Measurements from ENCODE around the gene HTR6.
A peak's percentile ranks its signal among the peaks of the same experiment; 100 is the strongest.
"Not testable (repeated sequence)": the region's sequence is repeated elsewhere in the genome, so short reads cannot be mapped to it uniquely, and the experiment has no call there.

Gene HTR6

DNA sequence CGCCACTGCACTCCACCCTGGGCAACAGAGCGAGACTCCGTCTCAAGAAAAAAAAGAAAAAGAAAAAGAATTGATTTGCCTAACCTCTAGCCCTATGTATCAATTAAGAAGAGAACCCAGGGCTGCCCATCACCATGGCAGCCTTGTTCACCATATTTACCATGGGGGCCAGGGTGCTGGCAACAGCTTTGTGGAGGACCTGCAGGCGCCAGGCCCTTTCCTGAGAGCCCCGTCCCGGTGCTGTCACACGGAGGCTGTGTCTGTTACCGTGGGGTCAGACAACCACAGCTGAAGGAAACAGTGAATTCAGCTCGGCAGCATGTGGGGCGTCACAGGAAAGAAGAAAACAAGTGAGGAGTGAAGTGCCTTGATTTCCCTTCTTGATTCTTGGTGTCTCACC, 27.1 kb upstream of the HTR6 start:
- no peak for DNase-seq (ENCODE audit: low read depth in 1 of 2, low spot score in 1 of 2)

DNA sequence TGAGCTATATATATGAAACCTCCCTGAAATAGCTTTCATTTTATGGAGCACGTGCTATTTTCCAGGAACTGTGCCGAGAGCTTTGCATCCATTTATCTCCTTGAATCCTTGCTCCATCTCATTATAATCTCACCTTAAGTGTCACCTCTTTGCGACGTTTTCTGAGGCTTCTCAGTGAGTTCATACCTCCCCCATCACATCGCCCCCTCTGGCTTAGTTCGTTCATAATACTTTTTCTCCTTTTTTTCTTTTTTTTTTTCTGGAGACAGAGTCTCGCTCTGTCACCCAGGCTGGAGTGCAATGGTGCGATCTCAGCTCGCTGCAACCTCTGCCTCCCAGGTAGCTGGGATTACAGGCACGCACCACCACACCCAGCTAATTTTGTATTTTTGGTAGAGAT, 25.4 kb upstream of the HTR6 start:
- DNase-seq (ENCODE audit: low read depth in 1 of 2, low spot score in 1 of 2): not testable (repeated sequence)

DNA sequence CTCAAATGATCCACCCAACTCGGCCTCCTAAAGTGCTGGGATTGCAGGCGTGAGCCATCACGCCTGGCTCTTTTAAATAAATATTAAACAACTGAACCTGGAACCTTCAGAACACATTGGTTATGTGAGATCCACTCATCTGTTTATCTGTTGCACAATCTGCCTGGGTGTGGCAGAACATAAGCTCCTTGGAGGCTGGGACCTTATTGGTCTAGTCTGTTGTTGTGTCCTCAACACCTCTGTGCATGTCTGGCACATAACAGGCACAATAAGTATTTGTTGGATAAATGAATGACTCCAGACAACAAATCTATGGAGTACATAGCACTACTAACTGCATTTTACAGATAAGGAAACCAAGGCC, 24.7 kb upstream of the HTR6 start:
- no peak for DNase-seq (ENCODE audit: low read depth in 1 of 2, low spot score in 1 of 2)

DNA sequence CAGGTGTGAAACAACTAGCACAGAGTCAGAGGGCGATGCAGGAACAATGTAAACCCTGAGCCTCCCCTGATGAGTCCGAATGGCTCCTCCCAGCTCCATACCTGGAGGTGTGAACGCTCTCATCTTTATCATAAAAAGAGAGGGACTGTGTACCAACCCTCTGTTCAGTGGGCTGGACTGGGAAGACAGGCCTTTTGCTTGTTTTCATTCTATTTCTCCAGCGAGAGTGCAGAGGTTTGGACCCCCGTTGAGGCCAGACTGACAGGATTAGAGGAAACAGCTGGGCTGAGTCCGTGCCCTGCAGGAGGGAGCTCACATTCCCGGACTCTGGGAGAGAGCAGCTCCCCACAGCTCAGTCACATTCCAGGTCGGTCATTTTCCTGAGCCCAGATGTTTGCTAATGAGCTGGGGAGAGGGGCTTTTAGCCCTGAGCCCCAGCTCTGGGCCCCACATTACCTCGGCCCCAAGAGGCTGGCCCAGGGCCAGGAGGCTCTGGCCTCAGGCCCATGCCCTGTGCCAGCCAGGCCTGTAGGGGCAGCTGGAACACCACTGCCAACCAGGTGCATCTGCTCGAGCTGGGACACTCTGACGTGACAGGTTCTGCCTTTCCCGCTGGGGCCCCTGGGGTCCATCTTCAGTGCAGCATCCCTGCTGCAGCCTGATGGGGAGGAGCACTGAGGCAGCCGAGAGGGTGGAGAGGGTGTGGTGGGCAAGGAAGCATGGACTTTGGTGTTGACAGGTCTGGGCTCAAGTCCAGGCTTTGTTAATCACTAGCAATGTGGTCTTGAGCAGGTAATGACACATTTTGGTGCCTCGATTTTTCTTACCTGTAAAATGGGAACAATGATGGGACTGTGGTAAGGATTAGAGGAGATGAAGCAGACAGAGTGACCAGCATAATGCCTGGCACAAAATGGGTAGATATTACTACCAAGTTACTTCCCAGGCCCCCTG, 24.0 kb upstream of the HTR6 start:
- DNase-seq (ENCODE audit: low read depth in 1 of 2, low spot score in 1 of 2): no peak

DNA sequence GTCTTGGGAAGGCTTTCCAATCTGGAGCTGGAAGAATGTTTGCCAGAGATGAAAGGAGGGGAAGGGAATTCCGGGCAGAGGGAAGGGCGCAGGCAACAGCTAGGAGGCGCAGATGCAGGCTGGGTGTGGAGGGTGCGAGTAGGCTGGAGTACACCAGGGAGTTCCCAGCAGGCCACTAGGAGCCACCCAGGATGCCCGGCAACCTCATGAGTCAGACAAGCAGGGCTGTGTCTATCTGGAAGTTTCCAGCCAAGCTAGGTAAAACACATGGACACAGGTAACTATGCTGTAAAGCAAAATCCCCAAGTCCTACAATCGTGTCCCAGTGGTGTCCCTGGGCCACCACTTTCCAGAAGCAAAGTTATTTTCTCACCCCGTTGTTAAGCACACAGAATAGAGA, 21.6 kb upstream of the HTR6 start:
- no peak for DNase-seq (ENCODE audit: low read depth in 1 of 2, low spot score in 1 of 2)

DNA sequence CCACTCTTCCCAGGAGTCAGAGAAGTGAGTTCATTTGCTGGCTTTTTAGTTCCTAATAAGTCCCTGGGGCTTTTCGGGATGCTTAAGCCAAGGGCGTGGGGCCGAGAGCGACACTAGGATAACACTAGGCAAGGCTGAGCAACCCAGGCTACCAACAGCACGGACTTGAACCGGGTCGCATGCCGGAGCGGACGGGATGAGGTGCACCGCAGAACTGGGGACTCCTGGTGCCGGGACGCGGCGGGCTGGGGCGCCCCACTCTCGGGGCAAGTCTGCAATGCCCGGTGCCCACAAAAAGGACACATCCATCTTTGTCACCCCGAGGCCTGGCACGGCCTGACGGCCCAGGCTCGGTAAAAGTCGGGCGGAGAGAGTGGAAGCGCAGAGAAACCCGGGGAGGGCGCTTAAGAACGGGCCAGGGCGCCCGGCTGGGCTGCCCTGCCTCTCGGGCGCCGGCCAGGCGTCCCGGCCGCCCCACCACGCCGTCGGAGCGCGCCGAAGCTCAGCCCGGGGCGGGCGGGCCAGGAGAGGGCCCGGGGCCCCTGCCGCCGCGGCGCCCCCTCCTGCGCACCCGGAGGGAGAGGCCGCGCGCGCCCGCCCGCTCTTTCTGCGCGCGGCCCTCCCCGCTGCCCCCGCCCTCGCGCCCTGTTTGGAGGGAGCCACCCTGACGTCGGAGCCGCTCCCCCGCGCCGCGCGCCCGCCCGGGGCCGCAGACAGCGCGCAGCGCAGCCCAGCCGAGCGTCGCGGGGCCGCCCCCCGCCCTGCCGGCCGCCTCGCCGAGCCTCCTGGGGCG, 20.9 kb upstream of the HTR6 start, which contains the start of gene NBL1:
NBL1 (plus strand) TSS at position 710 of the 793 bp plus-strand sequence. CDS start 10,720 bp downstream, outside the sequence.
- peak; percentile 45 to 64 for DNase-seq (ENCODE audit: low read depth in 1 of 2, low spot score in 1 of 2)

DNA sequence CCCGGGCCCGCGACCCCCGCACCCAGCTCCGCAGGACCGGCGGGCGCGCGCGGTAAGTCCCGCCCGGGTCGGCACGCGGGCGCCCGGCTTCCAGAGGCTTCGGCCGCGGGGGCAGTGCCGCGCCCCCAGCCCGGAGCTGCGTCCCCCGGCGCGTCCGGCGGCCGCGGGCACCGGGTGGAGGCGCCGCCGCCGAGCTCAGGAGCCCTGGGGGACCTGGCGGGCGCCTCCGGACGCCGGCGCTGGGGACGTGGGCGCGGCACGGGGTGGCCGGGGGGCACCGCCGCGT, 20.3 kb upstream of the HTR6 start:
- no peak for DNase-seq (ENCODE audit: low read depth in 1 of 2, low spot score in 1 of 2)

DNA sequence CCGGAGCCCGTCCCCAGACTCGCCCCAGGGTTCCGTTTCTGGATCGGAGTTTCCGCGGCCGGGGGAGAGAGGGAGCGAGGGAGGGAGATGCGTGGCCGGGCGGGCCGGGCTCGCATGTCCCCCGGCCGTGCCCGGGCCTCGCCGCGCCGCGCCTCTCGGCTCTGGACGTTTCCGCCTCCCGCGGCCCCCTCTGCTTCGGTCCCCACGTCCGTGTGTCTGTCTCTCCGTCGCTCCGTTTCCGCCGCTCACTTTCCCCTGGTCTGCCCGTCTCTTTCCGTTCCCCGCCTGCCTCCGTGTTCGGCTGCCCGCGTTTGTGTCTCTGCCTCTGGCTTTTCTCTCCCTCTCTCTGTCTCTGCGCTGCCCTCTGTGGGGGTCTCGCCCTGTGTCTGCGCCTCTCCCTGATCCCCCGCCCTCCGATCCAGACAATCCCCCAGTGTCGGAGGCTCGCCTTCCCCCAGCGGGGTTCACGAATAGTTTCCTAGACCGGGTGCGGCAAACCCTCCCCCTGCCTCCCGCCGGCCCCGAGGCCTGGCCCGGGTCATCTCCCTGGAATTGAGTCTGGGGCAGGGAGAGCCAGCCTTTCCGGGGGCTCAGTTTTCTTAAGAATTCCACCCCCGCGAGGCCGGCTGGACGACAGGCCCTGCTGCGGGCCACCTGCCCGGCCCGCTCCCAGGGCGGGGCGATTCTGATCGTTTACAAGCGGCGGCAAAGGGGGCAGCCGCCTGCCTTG, 19.8 kb upstream of the HTR6 start:
- peak in 1 of 2 donors; percentile 31 for DNase-seq (ENCODE audit: low read depth in 1 of 2, low spot score in 1 of 2)

DNA sequence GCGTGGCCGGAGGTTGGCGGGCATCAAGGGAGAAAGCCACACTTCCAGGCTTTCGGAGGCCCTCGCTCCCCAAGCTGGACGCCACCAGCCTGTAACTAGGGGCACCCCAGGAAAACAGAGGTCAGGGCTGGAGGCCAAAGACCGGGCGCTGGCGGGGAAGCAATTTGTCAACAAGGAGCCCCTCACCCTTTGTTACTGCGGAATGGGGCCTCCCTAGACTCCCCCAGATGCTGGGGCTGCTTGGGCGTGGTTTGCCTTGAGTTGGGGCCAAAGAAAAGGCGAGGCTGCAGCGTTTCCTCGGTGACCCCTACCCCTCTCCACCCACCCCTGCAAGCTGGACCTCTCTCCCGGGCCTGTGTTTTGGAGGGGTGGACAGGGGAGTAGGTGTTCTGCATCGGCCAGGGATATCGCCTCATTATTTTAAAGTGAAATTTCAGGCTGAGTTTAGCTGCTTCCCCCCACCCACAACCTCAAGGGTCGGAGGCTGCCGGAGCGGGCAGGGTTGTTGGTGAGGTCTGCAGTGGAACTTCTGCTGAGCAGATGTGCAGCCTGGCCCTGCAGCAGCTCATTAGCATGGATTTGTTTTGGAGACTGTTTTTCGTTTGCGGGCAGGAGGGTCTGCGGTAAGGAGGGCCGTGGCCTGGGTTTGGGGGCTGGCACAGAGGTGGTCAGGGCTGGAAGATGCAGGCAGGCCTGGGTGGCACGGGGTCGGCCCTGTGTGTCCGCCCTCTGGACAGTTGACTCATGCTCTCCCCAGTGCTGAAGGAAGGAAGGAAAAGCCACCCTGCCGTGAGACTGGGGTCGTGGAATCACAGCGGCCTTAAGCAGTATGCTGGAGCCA, 19.0 kb upstream of the HTR6 start:
- DNase-seq (ENCODE audit: low read depth in 1 of 2, low spot score in 1 of 2): no peak

DNA sequence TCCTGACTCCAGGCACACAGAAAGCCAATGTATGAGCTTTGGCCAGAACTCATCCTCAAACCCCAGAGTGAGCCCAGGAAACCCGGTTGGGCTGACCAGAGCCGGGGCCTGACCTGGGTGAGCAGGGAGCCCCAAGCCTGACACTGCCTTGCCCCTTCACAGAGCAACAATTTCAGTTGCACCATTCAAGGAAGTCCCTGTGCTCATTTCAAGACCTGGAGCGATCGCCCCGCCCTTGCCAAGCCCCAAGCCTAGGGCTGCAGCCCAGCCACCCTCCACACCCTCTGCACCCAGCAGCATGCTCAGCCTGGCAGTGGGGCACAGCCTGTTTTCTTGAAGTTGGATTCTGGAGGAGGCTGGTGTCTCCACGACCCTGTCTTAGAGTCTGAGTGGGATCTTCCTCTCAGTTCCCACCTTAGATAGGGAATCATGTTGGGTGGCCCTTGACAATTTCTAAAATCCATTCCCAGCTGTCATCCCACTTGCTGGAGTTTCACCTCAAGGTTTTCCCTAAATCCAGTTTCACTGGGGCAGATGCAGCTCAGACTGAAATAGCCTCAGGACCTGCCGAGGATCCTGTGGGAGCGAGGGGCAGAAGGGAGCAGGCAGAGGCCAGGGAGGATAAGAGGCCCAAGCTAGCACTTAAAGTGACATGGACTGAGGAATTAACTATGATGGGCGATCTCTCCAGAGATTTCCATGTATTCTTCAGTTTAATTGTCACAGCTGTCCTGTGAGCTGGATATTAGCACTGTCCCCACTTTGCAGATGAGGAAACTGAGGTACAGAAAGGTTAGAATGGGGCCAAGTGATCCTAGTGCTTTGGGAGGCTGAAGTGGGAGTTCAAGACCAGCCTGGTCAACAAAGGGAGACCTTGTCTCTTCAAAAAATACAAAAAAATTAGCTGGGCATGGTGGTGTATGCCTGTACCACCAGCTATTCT, 18.0 kb upstream of the HTR6 start:
- DNase-seq (ENCODE audit: low read depth in 1 of 2, low spot score in 1 of 2): no peak

DNA sequence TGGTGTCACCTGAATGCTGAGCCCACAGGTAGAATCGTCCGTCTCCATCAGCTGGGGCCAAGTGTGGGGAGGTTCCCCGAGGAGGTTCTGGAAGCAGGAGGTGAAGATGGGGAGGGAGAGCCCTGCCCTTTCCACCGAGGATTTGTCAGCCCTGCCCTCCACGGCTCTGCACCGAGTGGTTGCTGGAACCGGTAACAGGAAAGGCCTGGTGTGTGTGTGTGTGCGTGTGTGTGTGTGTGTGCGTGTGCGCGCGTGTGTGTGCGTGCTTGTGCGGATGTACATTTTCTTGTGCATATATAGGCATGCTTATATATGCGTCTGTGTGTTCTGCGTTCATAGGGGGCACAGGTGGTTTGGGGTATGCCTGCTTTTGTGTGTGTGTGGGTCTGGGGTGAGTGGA, 17.0 kb upstream of the HTR6 start:
- no peak for DNase-seq (ENCODE audit: low read depth in 1 of 2, low spot score in 1 of 2)

DNA sequence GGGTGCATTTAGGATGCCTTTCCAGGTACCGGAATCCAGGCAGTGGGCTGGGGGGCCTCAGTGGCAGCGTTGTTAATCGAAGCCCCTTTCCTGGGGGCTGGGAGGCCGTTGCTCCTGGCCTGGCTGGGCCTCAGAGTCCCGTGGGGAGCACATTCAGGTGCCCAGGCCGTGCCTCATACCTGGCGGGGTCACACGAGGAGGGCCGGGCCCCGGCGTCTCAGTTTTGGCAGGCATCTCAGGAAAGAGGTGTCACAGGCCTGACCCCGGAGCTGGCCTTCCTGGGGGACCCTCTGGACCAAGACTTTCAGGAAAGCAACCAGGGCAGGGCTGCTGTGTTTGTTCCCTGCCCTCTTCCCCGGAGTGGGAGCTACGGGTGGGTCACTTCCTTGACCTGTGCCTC, 16.4 kb upstream of the HTR6 start:
- no peak for DNase-seq (ENCODE audit: low read depth in 1 of 2, low spot score in 1 of 2)

DNA sequence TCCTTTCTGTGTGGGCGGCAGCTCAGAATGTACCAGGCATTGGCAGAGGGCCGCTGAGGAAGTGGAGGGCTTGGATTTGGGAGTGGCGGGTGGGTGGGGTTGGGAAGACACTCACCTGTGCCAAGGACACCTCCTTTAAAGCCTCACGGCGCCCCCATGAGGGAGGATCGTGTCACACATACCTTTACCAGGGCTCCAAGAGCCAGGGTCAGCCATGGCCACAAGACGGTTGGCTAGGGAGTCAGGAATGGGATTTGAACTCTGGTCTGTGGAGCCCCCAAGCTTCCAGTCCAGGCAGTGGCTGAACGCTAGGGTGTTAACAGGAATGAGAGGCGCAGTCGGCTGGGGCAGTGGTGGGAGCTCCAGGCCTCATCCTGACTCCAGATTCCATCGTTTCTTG, 16.0 kb upstream of the HTR6 start:
- DNase-seq (ENCODE audit: low read depth in 1 of 2, low spot score in 1 of 2): no peak

DNA sequence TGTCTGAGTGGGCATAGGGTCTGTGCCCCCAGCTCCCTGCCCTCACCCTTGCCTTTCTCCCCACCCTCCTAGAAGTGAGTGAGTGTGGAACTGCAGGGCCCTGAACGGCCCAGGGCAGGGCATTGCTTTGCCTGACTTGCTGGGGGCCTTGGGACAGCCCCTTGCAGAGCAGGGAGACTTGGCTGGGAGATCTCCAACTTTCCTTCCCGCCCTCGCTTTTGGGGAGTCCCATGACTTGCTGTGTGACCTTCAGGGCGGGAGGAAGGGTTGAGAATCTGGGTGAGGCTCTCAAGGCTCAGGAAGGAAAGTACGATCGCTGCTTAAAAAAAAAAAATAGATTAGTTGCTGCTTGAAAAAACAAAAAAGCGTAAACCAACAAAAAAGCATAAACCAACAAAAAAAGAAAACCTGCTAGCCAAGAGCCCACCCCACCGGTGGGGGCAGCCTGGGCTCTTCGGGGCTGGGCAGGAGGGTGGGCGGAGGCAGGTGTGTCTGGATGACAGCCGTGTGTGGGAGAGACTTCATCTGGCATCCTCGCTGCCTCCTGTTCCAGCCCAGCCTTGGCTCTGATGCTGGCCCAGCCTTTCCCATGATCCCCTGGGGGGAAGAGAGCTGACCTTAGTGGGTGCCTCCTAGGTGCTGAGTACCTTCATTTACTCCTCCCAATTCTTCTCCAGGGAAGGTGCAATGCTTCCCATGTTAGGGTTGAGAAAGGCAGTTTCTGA, 14.1 kb upstream of the HTR6 start:
- no peak for DNase-seq (ENCODE audit: low read depth in 1 of 2, low spot score in 1 of 2)

DNA sequence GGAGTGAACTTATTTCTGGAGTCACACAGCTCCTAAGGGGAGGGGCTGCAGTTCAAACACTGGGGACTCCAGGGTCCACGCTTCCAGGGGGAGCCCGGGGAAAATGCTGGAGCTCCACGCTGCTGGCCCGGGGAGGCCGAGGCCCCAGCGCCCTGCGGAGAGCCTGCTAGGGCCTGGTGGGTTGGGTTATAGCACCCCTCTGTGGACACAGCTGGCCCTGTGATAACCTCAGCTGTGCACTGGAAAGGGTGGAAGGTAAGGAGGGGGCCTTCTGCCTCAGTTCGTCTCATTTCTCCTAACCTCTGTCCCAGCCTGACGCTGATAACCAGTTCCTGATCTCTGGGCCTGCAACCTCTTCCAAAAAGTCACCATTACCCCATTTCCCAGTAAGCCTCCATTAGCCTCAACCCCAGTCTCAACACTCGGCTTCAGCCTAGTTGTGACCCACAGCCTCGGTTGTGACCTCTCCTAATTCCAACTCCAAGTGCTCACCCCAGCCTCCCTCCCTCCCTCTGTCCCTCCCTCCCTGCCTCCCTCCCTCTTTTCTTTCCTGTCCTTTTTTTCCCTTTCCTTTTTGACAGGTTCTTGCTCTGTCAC, 13.4 kb upstream of the HTR6 start:
- DNase-seq (ENCODE audit: low read depth in 1 of 2, low spot score in 1 of 2): no peak

DNA sequence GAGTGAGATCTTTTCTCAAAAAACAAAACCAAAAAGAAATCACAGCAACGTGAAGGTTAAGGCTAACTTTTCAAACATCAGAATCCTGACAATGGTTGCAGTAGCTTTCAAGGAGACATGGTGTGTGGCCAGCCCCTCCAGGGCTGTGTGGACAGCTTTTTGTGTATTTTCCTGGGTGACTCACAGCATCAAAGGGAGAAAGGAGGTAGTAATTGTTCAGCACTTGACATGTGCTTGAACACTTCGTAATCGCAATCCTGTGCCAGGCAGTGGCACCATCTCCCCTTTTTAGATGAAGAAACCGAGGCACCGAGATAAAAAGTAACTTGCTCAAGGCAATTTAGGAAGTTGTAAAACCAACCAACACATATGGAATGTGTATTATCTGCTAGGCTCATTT, 10.3 kb upstream of the HTR6 start:
- no peak for DNase-seq (ENCODE audit: low read depth in 1 of 2, low spot score in 1 of 2)

DNA sequence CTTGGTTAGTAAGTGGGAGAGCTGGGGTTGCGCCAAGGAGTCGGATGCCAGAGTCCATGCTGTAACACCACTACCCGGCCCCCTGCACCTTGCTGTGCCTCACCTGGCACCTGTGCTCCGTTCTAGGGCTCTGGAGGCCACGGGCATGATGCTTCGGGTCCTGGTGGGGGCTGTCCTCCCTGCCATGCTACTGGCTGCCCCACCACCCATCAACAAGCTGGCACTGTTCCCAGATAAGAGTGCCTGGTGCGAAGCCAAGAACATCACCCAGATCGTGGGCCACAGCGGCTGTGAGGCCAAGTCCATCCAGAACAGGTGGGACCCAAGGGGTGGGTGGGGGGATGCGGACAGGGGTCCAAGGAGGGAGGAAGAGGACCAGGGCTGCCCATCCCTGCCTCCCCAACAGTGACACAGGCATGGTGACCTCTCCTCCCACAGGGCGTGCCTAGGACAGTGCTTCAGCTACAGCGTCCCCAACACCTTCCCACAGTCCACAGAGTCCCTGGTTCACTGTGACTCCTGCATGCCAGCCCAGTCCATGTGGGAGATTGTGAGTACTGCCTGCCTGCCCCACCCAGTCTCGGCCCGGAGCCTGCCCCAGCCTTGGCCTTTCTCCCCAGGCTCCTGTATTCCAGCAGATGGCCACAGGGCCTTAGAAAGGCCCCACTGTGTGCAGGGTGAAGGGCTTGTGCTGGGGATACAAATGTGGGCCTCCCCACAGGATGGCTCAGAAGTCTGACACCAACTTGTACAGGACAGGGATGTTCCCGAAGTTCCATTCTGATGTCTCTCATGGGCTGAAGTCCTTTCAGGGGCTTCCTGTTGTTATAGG, 9.6 kb upstream of the HTR6 start:
- no peak for DNase-seq (ENCODE audit: low read depth in 1 of 2, low spot score in 1 of 2)

DNA sequence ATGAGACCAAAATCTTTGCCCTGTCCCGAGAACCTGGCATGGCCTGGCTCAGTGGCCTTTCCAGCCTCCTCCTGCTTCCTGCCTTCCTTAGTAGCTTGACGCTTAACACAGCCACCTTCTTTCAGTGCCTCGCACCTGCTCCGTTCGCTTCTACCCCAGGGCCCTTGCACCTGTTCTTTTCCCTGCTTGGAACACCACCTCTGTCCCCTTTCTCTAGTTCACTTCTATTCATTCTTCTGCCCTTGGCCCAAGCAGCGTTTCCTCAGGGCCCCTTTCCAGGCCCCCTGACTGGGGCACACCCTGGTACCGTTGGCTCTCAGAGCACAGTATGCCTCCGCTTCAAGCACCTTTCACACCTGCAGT, 9.0 kb upstream of the HTR6 start:
- no peak for DNase-seq (ENCODE audit: low read depth in 1 of 2, low spot score in 1 of 2)

All from activated T-helper 1 cell treated with anti-CD3 and anti-CD28 coated beads, Interleukin-2, amount 50 U/mL, for 16 hours (primary cell).